ENCODE measurements around the gene RHOB. TPM values are rescaled to one million over a fixed set of nuclear protein-coding genes. Genes with fewer than 3 reads are reported as not detected.

Gene RHOB
- total and polyA plus RNA-seq, 8 donors: 143 to 1,146 (median 424) TPM

DNA sequence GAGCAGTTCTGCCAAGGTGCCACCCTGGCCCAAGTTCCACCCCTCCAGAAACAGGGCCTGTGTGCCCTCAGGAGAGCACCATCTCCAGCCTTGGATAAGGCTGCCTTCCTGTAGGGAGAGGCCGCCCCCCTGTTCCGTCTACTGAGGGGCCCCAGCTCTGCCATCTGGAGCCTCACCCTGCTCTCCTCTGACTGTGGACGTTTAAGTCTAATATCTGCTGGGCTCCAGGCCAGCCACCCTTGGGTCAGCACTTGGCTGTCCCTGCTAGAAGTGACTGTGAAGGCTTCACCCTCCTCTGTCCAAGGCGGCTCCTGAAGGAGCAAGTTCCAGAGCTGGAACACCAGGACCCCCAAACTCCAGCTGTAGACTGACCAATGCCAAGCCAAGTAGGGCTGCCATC is 26.3 kb downstream of the RHOB start:
- intact Hi-C loops (cut with DNase I; ENCODE audit: low total_unique reads): no loop called here
- DNase-seq: peak in 1 of 2 donors; percentile 69

DNA sequence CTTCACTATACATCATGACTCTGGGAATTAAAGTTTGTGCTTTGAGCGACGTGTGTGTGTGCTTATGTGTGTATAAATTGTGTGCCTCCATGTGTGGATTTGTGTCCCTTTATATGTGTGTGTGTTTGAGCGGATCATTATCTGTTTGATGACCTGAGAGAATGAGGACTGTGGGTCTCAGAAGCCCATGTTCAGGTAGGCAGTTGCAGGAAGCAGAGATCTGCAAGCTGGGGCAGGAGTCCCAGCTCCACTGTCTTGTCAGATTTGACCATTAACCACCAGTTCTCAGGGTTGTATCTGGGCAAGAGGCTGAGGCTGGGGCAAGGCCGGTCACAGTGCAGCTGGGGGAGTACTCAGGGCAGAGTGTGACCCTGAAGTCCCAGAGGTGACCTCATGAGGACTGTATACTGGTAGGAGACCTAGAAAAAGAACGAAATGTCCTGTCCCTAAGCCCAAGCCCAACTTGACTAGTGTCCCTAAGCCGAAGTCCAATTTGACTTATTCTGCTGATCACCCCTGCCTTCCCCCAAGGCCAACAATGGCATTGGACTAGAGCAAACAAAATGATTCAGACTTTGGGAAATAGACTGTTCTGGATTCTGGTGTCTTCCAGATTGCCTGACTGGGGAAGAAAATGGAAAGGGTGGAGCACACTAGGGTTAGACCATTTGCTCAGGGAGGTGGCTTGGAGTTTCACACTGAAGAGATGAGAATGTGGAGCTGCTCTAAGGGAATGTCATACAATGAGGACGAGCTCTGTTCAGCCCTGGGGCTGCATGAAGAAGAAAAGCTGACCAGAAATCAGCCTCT is 28.1 kb downstream of the RHOB start:
- TF ChIP-seq EP300 (IDR thresholded peaks at IDR 0.05) (no peak), POLR2AphosphoS5 (IDR thresholded peaks at IDR 0.05) (peak in 1 of 3 donors; percentile 26)
- Histone ChIP-seq H3K36me3 (no peaks in the 10 kb centered on the region), H3K9me3 (no peaks in the 10 kb centered on the region), H3K4me1 (peaks cover 11 to 26% (median 16%) of the 10 kb centered on the region in 4 donors), H3K4me3 (no peak overlapping the region), H3K27me3 (no peaks in the 10 kb centered on the region), H3K27ac (peak overlapping the region in 1 of 5 donors; percentile 11)
- intact Hi-C loops (cut with DNase I; ENCODE audit: low total_unique reads): no loop called here
- WGBS, 5 donors: 86 to 93% (median 89%) methylated on average over 7 of the region's 7 CpGs
- DNase-seq: peak in 1 of 2 donors; percentile 17

More for the DNA sequence above, 26.3 kb downstream of the RHOB start:
- TF ChIP-seq, protein P1, sequence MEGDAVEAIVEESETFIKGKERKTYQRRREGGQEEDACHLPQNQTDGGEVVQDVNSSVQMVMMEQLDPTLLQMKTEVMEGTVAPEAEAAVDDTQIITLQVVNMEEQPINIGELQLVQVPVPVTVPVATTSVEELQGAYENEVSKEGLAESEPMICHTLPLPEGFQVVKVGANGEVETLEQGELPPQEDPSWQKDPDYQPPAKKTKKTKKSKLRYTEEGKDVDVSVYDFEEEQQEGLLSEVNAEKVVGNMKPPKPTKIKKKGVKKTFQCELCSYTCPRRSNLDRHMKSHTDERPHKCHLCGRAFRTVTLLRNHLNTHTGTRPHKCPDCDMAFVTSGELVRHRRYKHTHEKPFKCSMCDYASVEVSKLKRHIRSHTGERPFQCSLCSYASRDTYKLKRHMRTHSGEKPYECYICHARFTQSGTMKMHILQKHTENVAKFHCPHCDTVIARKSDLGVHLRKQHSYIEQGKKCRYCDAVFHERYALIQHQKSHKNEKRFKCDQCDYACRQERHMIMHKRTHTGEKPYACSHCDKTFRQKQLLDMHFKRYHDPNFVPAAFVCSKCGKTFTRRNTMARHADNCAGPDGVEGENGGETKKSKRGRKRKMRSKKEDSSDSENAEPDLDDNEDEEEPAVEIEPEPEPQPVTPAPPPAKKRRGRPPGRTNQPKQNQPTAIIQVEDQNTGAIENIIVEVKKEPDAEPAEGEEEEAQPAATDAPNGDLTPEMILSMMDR (IDR thresholded peaks at IDR 0.05): no peak
- TF ChIP-seq EP300 (IDR thresholded peaks at IDR 0.05) (no peak), POLR2A (IDR thresholded peaks at IDR 0.05) (no peak), POLR2AphosphoS5 (IDR thresholded peaks at IDR 0.05) (no peak)
- no peaks in the 10 kb centered on the region for H3K36me3 ChIP-seq
- H3K9me3 ChIP-seq: no peaks in the 10 kb centered on the region
- WGBS, 5 donors: 32 to 67% (median 54%) methylated on average over 4 of the region's 4 CpGs
- no peaks in the 10 kb centered on the region for H3K27me3 ChIP-seq
- H3K4me1 ChIP-seq: peaks cover 16 to 42% (median 32%) of the 10 kb centered on the region in 4 donors
- peak overlapping the region in 3 of 5 donors; percentile 3 to 29 (median 16) for H3K27ac ChIP-seq
- H3K4me3 ChIP-seq: no peak overlapping the region

DNA sequence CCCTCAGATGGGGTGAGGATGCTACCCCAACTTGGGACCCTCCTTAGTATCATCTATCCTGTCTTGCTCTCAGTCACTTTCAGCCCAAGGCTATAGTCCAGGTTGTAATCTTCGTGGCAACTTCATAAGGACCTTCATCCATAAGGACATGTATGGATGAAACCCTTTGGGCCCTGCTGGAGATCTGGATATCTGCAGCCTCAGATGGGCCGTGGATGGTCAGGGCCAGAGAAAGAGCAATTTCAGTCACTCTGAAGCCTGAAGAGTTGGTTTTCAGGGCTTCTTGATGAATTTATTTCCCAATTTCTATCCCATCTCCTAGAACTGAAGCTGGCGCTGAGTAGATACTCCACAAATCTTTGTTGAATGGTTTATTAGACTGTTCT is 28.7 kb downstream of the RHOB start:
- Histone ChIP-seq H3K9me3 (no peaks in the 10 kb centered on the region), H3K27ac (peak overlapping the region in 1 of 5 donors; percentile 11), H3K4me3 (no peak overlapping the region), H3K27me3 (no peaks in the 10 kb centered on the region), H3K4me1 (peaks cover 10 to 23% (median 12%) of the 10 kb centered on the region in 4 donors), H3K36me3 (no peaks in the 10 kb centered on the region)
- DNase-seq: no peak
- TF ChIP-seq EP300 (IDR thresholded peaks at IDR 0.05) (no peak), POLR2A (IDR thresholded peaks at IDR 0.05) (no peak), POLR2AphosphoS5 (IDR thresholded peaks at IDR 0.05) (no peak)
- TF ChIP-seq, protein P1 (IDR thresholded peaks at IDR 0.05): no peak
- 89 to 100% (median 96%) methylated on average over 3 of the region's 3 CpGs for WGBS, 5 donors
- intact Hi-C loops (cut with DNase I; ENCODE audit: low total_unique reads): no loop called here

GRCh38 chr2:20476481-20476880 is 29.6 kb downstream of the RHOB start:
- intact Hi-C loops (cut with DNase I; ENCODE audit: low total_unique reads): no loop called here
- Histone ChIP-seq H3K4me1 (peaks cover 6 to 23% (median 11%) of the 10 kb centered on the region in 4 donors), H3K36me3 (no peaks in the 10 kb centered on the region), H3K4me3 (no peak overlapping the region), H3K27ac (no peak overlapping the region), H3K27me3 (no peaks in the 10 kb centered on the region), H3K9me3 (no peaks in the 10 kb centered on the region)
- DNase-seq: no peak
- 88 to 95% (median 91%) methylated on average over 1 of the region's 1 CpG for whole genome bisulfite sequencing, 5 donors
- TF ChIP-seq, protein P1 (IDR thresholded peaks at IDR 0.05): no peak
- TF ChIP-seq EP300 (IDR thresholded peaks at IDR 0.05) (no peak), POLR2AphosphoS5 (IDR thresholded peaks at IDR 0.05) (no peak), POLR2A (IDR thresholded peaks at IDR 0.05) (no peak)

DNA sequence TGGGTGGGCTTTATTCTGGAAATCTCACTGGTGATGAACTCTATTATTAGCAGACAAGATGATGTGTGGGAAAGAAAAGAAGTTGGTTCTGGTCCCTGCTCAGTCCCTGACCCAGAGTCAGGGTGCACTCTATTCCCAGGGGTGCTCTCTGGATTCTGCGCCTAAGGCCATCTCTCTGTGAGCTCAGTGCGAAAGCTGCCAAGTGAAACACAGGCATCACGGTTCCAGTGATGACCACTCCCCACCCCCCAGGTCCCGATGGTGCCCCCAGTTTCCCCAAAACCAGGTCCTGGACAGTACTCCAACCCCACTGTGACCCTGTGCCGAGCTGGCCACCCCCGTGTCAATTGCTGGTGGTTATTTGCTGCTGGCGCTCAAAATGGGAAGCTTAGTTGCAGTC is 30.1 kb downstream of the RHOB start:
- no peaks in the 10 kb centered on the region for H3K9me3 ChIP-seq
- no peaks in the 10 kb centered on the region for H3K27me3 ChIP-seq
- intact Hi-C loops (cut with DNase I; ENCODE audit: low total_unique reads): no loop called here
- no peak overlapping the region for H3K4me3 ChIP-seq
- H3K36me3 ChIP-seq: no peaks in the 10 kb centered on the region
- no peak overlapping the region for H3K27ac ChIP-seq
- no peak for TF ChIP-seq POLR2A (IDR thresholded peaks at IDR 0.05)
- TF ChIP-seq EP300 (IDR thresholded peaks at IDR 0.05): no peak
- TF ChIP-seq POLR2AphosphoS5 (IDR thresholded peaks at IDR 0.05): no peak
- TF ChIP-seq, protein P1 (IDR thresholded peaks at IDR 0.05): no peak
- 82 to 94% (median 94%) methylated on average over 7 of the region's 7 CpGs for WGBS, 5 donors
- H3K4me1 ChIP-seq: peaks cover 6 to 23% (median 10%) of the 10 kb centered on the region in 4 donors
- no peak for DNase-seq
